MM.1S (cell line): ENCODE measurements around the gene THADA.

Experiments
- DNase-seq: peaks from one replicate; pipeline ENCODE4 v3.0.0-alpha.2; 2015
- H2AFZ ChIP-seq: fragments of 300-600 bp; sonication (generic); 2 replicates; pipeline ENCODE4 v1.6.0; 2016; ENCODE audit warnings: antibody characterized with exemption, low read length
- H3F3A ChIP-seq: fragments of 300-600 bp; sonication (generic); 2 replicates; pipeline ENCODE4 v1.6.1; 2016; ENCODE audit warnings: mild to moderate bottlenecking, antibody characterized with exemption, low read length, moderate library complexity, mixed read lengths; ENCODE audit not compliant: insufficient read depth
- H3K27ac ChIP-seq: fragments of 300-600 bp; sonication (generic); 2 replicates; pipeline ENCODE4 v1.5.1; 2016; ENCODE audit warnings: mild to moderate bottlenecking, low read length
- H3K27me3 ChIP-seq: fragments of 300-600 bp; sonication (generic); replicated peaks from 2 replicates; pipeline ENCODE4 v1.6.0; 2016; ENCODE audit warnings: low read length; ENCODE audit not compliant: insufficient read depth
- H3K36me3 ChIP-seq: fragments of 300-600 bp; sonication (generic); replicated peaks from 2 replicates; pipeline ENCODE4 v1.6.1; 2016; ENCODE audit warnings: mild to moderate bottlenecking, low read length, mixed read lengths; ENCODE audit not compliant: insufficient read depth
- H3K4me1 ChIP-seq: fragments of 300-600 bp; sonication (generic); 2 replicates; pipeline ENCODE4 v1.6.1; 2016; ENCODE audit warnings: low read length, mixed read lengths
- H3K4me2 ChIP-seq: fragments of 300-600 bp; sonication (generic); 2 replicates; pipeline ENCODE4 v1.6.0; 2016; ENCODE audit warnings: low read depth, low read length
- H3K4me3 ChIP-seq: fragments of 300-600 bp; sonication (generic); 2 replicates; pipeline ENCODE4 v1.5.1; 2016; ENCODE audit warnings: low read length, mixed read lengths
- H3K79me2 ChIP-seq: fragments of 300-600 bp; sonication (generic); 2 replicates; pipeline ENCODE4 v1.6.1; 2016; ENCODE audit warnings: mixed run types, low read length, mixed read lengths
- H3K9ac ChIP-seq: fragments of 300-600 bp; sonication (generic); 2 replicates; pipeline ENCODE4 v1.6.1; 2016; ENCODE audit warnings: low read length, mixed read lengths
- H3K9me2 ChIP-seq: fragments of 300-600 bp; sonication (generic); replicated peaks from 2 replicates; pipeline ENCODE4 v1.6.1; 2016; ENCODE audit warnings: mild to moderate bottlenecking, low read length, mixed read lengths; ENCODE audit not compliant: insufficient read depth
- H3K9me3 ChIP-seq: fragments of 300-600 bp; sonication (generic); replicated peaks from 2 replicates; pipeline ENCODE4 v1.6.1; 2016; ENCODE audit warnings: mild to moderate bottlenecking, low read length, mixed read lengths; ENCODE audit not compliant: insufficient read depth
- H4K20me1 ChIP-seq: fragments of 300-600 bp; sonication (generic); 2 replicates; pipeline ENCODE4 v1.6.1; 2016; ENCODE audit warnings: mild to moderate bottlenecking, low read length, moderate library complexity, mixed read lengths; ENCODE audit not compliant: insufficient read depth
- CTCF ChIP-seq: fragments of 300-600 bp; sonication (generic); IDR thresholded peaks from 2 replicates; pipeline ENCODE4 v1.5.1; 2016; ENCODE audit warnings: antibody characterized with exemption, low read length, mixed read lengths
- EZH2 ChIP-seq: fragments of 300-600 bp; sonication (generic); optimal IDR thresholded peaks from 2 replicates; pipeline ENCODE3; 2017; ENCODE audit warnings: low read depth, mild to moderate bottlenecking, antibody characterized with exemption, low read length, mixed read lengths
- EZH2phosphoT487 ChIP-seq: fragments of 300-600 bp; sonication (generic); IDR thresholded peaks from 2 replicates; pipeline ENCODE4 v1.6.1; 2018; ENCODE audit warnings: antibody characterized with exemption, low read length

THADA gene

GRCh38 chr2:43515248-43515647 is 80.6 kb downstream of the THADA start:
- no peaks in the 10 kb centered on the region for H3K9me3 ChIP-seq
- no peaks in the 10 kb centered on the region for H3K36me3 ChIP-seq
- H3K27me3 ChIP-seq = no peaks in the 10 kb centered on the region
- H3K9me2 ChIP-seq = no peaks in the 10 kb centered on the region
- no peak overlapping the region for H3K4me3 ChIP-seq
- no peaks in the 10 kb centered on the region for H4K20me1 ChIP-seq
- H3K9ac ChIP-seq = no peak overlapping the region
- H3K4me2 ChIP-seq = no peak overlapping the region
- no peak overlapping the region for H3K27ac ChIP-seq
- DNase-seq = no peak
- no peaks in the 10 kb centered on the region for H3K79me2 ChIP-seq
- H2AFZ ChIP-seq = no peak overlapping the region
- H3K4me1 ChIP-seq = peaks cover 10% of the 10 kb centered on the region
- TF ChIP-seq EZH2 = no peak
- no peak for TF ChIP-seq CTCF
- no peak for TF ChIP-seq EZH2phosphoT487
- H3F3A ChIP-seq = peaks cover 8% of the 10 kb centered on the region; the same call in 1 of the 2 replicates

- no peaks in the 10 kb centered on the region for H3K79me2 ChIP-seq
- no peak overlapping the region for H3K4me3 ChIP-seq
- H3K9me2 ChIP-seq = no peaks in the 10 kb centered on the region
- H3K9me3 ChIP-seq = no peaks in the 10 kb centered on the region
- no peak overlapping the region for H2AFZ ChIP-seq
- no peak overlapping the region for H3K9ac ChIP-seq
- H3K4me2 ChIP-seq = no peak overlapping the region
- no peaks in the 10 kb centered on the region for H3K36me3 ChIP-seq
- DNase-seq = no peak
- TF ChIP-seq EZH2 = no peak
- no peak for TF ChIP-seq EZH2phosphoT487
- no peak for TF ChIP-seq CTCF
- H4K20me1 ChIP-seq = no peaks in the 10 kb centered on the region
- H3F3A ChIP-seq = 0 out of 2 replicates have a peak, but pooled peaks cover 4% of the 10 kb centered on the region
- H3K27me3 ChIP-seq = no peaks in the 10 kb centered on the region
- no peak overlapping the region for H3K27ac ChIP-seq
- no peaks in the 10 kb centered on the region for H3K4me1 ChIP-seq
Observed at GRCh38 chr2:43513796-43514195, 82.0 kb downstream of the THADA start.

GRCh38 chr2:43513216-43513615 is 82.6 kb downstream of the THADA start:
- H3K9me2 ChIP-seq = no peaks in the 10 kb centered on the region
- no peak overlapping the region for H2AFZ ChIP-seq
- 0 out of 2 replicates have a peak, but pooled peaks cover 4% of the 10 kb centered on the region for H3F3A ChIP-seq
- no peaks in the 10 kb centered on the region for H3K79me2 ChIP-seq
- no peaks in the 10 kb centered on the region for H3K36me3 ChIP-seq
- H3K4me2 ChIP-seq = no peak overlapping the region
- H4K20me1 ChIP-seq = no peaks in the 10 kb centered on the region
- H3K27ac ChIP-seq = no peak overlapping the region
- H3K4me1 ChIP-seq = no peaks in the 10 kb centered on the region
- no peak for TF ChIP-seq EZH2
- TF ChIP-seq CTCF = no peak
- no peak for TF ChIP-seq EZH2phosphoT487
- H3K4me3 ChIP-seq = no peak overlapping the region
- DNase-seq = peak; percentile 17
- H3K9me3 ChIP-seq = no peaks in the 10 kb centered on the region
- no peaks in the 10 kb centered on the region for H3K27me3 ChIP-seq
- H3K9ac ChIP-seq = no peak overlapping the region
